Suprapubic skin (tissue), 3 donors: Measurements from ENCODE around the gene TMEM213.

ENCODE experiments used
- CTCF ChIP-seq, 2 donors: fragments of 200-600 bp in 1 of 2; fragments of 450-650 bp in 1 of 2; sonication (generic) in 1 of 2; IDR thresholded peaks; one replicate each; pipeline ENCODE4 v1.5.1; 2016 to 2019; ENCODE audit warnings: antibody characterized with exemption in 2 of 2, mild to moderate bottlenecking in 1 of 2, moderate library complexity in 1 of 2
- EP300 ChIP-seq: sonication (generic); formaldehyde crosslinking; IDR thresholded peaks from one replicate; pipeline ENCODE4 v1.6.1; 2017; ENCODE audit warnings: antibody characterized with exemption
- POLR2A ChIP-seq, 2 donors: fragments of 450-650 bp; IDR thresholded peaks; one replicate each; pipeline ENCODE4 v1.6.1; 2017; ENCODE audit warnings: antibody characterized with exemption in 2 of 2, mild to moderate bottlenecking in 2 of 2, moderate library complexity in 2 of 2

DNA sequence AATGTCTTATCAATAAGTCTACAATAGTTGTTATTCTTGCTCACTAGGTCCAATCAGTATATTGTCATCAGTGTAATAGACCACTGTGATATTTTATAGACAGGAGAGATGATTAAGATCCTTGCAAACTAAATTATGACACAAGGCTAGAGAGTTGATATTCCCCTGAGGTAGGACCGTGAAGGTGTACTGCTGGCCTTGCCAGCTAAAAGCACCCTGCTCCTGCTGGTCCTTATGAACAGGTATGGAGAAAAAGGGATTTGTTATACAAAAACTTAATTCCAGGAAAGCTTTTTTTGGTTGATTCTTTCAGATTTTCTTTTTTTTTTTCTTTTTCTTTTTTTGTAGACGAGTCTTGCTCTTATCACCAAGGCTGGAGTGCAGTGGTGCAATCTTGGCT is 16.8 kb upstream of the TMEM213 start:
- TF ChIP-seq POLR2A (IDR thresholded peaks at IDR 0.05) (no peak), CTCF (IDR thresholded peaks at IDR 0.05) (no peak), EP300 (no peak)
